Measurements from ENCODE around the gene SYTL3. TPM values are rescaled to one million over a fixed set of nuclear protein-coding genes. Genes with fewer than 3 reads are reported as not detected.

Gene SYTL3
- total RNA-seq, 1 donor from 2014 or later: 0.48 TPM

DNA sequence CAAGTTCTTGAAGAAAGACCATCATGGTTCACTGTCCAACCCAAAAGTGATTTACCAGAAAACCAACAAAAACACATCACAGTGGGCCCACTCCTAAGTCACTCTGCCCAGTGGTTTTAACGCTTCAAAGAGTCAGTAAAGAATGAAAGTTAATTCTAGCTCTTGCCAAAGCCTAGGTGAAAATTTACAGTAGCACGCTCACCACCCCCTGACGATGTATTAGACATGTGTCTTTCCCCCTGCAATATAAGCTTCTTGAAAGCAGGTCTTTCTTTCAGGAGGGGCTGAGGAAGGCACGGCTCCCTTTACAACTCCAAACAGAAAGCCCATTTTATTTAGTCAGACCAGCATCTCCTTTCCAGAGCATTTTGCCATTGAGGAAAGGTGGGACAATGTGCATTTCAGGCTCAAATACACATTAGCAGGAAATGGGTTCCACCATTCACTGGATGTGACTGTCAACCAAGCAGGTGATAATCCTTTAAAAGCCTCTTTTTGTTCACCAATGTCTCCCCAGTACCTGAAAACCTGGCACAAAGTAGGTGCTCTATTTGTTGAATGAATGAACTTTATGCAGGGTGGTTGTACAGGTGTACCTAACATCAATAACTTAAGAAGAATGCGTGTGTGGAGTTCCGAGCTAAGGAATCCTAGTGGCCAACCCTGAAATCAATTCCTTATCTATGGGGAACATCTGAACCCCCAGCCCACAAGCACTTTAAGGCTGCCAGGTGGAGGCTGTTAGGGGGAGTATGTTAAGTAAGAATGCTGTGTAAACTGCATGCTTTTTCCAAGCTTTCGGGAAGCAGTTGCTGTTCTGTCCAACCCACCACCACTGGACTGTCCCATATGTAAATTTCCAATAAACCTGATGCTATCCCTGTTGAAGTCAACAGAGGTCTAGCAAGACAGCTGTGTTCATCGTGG, 157.9 kb downstream of the SYTL3 start:
- Mint-ChIP-seq H3K27ac (ENCODE audit: unreplicated experiment) (no peak overlapping the region), H3K4me3 (ENCODE audit: unreplicated experiment) (no peak overlapping the region), H3K4me1 (ENCODE audit: unreplicated experiment) (peaks cover 29% of the 10 kb centered on the region), H3K36me3 (ENCODE audit: unreplicated experiment) (peaks cover 5% of the 10 kb centered on the region), H3K9me3 (ENCODE audit: unreplicated experiment) (no peaks in the 10 kb centered on the region), H3K27me3 (ENCODE audit: unreplicated experiment) (no peaks in the 10 kb centered on the region)
- TF ChIP-seq, protein P1, sequence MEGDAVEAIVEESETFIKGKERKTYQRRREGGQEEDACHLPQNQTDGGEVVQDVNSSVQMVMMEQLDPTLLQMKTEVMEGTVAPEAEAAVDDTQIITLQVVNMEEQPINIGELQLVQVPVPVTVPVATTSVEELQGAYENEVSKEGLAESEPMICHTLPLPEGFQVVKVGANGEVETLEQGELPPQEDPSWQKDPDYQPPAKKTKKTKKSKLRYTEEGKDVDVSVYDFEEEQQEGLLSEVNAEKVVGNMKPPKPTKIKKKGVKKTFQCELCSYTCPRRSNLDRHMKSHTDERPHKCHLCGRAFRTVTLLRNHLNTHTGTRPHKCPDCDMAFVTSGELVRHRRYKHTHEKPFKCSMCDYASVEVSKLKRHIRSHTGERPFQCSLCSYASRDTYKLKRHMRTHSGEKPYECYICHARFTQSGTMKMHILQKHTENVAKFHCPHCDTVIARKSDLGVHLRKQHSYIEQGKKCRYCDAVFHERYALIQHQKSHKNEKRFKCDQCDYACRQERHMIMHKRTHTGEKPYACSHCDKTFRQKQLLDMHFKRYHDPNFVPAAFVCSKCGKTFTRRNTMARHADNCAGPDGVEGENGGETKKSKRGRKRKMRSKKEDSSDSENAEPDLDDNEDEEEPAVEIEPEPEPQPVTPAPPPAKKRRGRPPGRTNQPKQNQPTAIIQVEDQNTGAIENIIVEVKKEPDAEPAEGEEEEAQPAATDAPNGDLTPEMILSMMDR (IDR thresholded peaks at IDR 0.05): no peak
- DNase-seq (ENCODE audit: extremely low spot score, unreplicated experiment): no peak

DNA sequence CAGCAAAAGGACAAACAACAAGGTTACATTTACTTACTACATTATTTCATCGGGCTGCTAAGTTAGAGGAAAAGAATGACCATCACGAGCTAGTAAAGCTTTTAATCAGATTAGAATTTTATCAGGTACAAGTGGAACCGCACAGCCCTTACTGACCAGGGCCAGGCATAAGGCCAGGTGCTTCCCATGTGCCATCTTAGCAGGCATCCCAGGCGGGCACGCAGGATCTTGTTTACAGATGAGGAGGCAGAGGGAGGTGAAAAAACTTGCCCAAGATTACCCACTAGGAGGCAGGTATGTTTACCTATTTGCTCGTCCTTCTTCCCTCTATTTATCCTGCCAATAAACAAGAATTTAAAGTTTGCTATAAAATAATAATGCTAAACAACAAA, 158.6 kb downstream of the SYTL3 start:
- TF ChIP-seq, protein P1 (IDR thresholded peaks at IDR 0.05): no peak
- Mint-ChIP-seq H3K27ac (ENCODE audit: unreplicated experiment) (no peak overlapping the region), H3K27me3 (ENCODE audit: unreplicated experiment) (no peaks in the 10 kb centered on the region), H3K36me3 (ENCODE audit: unreplicated experiment) (peaks cover 10% of the 10 kb centered on the region), H3K4me3 (ENCODE audit: unreplicated experiment) (no peak overlapping the region), H3K9me3 (ENCODE audit: unreplicated experiment) (no peaks in the 10 kb centered on the region), H3K4me1 (ENCODE audit: unreplicated experiment) (peaks cover 32% of the 10 kb centered on the region)
- DNase-seq (ENCODE audit: extremely low spot score, unreplicated experiment): no peak

DNA sequence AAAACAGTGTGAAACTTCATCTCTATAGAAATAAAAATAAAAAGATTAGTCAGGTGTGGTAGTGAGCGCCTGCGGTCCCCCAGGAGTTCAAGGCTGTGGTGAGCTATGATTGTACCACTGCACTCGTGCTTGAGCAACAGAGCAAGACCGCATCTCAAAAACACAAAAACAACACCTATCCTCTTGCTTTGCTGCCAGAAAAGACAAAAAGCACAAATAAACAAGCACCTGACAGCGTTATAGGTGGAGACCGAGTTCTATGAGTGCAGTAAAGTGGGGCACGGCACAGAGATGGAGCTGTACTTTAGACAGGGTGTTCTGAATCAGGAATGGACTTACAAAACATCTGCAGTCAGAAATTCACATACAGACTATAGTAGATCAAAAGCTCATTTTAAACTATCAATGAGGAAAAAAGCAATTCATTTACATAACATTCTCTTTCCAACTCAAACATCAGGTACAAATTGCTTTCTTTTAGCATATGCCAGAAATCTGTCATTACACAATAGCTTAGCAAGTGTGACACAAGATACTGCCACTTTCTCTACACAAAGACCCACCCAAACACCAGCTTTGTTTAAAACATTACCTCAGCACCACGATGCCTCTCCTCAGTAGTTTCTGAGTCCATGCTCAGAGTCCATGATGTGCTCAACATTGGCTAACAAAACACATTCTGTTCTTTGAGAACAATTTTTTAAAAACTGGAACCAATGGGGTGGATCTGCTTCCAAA, 159.3 kb downstream of the SYTL3 start:
- Mint-ChIP-seq H3K27ac (ENCODE audit: unreplicated experiment) (no peak overlapping the region), H3K27me3 (ENCODE audit: unreplicated experiment) (no peaks in the 10 kb centered on the region), H3K4me3 (ENCODE audit: unreplicated experiment) (no peak overlapping the region), H3K4me1 (ENCODE audit: unreplicated experiment) (peaks cover 31% of the 10 kb centered on the region), H3K9me3 (ENCODE audit: unreplicated experiment) (no peaks in the 10 kb centered on the region), H3K36me3 (ENCODE audit: unreplicated experiment) (peaks cover 10% of the 10 kb centered on the region)
- TF ChIP-seq, protein P1 (IDR thresholded peaks at IDR 0.05): no peak
- no peak for DNase-seq (ENCODE audit: extremely low spot score, unreplicated experiment)

DNA sequence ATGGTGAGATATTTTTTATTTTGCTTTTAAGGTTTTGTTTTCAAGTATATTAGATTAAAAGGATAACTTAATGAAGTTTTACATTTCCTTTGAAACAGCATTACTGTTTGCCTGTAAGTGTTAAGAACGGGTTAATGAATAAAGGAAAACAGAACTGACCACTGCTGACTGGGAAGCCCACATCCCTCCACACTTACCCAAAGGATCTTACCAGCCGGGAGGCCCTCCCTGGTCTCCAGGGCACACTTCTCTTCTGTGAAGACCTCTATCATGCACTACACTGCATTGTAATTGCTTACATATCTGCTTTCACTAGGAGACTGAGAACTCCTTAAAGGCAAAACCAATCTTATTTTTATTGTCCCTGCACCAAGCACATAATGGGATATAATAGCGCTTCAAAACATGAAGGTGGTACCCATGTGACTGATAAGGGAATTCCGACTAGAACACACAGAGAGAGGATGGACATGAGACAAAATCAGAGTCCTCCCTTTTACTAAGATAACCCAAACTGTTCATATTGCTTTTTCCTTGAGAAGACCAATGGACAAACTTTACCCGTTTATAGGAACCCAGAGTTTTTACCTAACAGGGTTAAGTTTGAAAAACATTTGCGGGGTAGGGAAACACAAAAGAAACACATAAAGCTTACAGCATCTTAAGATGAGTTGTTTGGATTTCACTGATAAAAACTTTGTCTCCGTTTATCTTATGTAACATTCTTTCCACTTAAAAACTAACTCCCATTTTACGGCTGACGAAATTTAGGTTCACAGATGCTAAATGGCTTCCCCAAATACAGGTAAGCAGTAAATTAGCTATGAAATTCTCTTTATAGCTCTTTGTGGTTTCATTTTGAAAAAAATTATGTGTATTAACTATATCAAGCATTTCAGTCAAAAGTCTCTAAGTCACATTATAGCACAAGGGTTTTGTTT, 160.6 kb downstream of the SYTL3 start:
- DNase-seq (ENCODE audit: extremely low spot score, unreplicated experiment): no peak
- TF ChIP-seq, protein P1 (IDR thresholded peaks at IDR 0.05): no peak
- Mint-ChIP-seq H3K4me1 (ENCODE audit: unreplicated experiment) (peaks cover 39% of the 10 kb centered on the region), H3K4me3 (ENCODE audit: unreplicated experiment) (no peak overlapping the region), H3K9me3 (ENCODE audit: unreplicated experiment) (no peaks in the 10 kb centered on the region), H3K27ac (ENCODE audit: unreplicated experiment) (peak overlapping the region; percentile 12), H3K36me3 (ENCODE audit: unreplicated experiment) (peaks cover 10% of the 10 kb centered on the region), H3K27me3 (ENCODE audit: unreplicated experiment) (no peaks in the 10 kb centered on the region)

Data from osteocyte (in vitro differentiated cells).